ENCODE results near the gene DIP2C.

DIP2C gene

DNA sequence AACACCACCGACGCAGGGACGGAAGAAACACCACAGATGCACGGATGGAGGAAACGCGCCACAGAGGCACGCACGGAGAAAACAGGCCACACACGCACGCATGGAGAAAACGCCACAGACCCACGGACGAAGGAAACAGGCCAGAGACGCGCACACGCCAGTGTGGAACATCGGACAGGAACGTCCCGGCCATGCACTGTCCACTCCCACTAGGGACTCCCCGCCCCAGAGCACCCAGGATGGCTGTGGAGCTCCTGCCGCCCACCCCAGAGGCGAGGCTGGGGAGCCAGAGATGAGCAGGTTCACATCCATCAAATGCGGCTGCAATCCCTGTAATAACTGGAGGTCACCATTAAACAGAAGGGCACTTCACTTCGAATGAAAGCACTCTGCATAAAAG, 17.3 kb downstream of the DIP2C start:
- no peak overlapping the region for H3K4me2 ChIP-seq (ENCODE audit: low read length)
- H3K23ac ChIP-seq (ENCODE audit: low read length), result no peak overlapping the region
- no peak overlapping the region for H4K12ac ChIP-seq (ENCODE audit: low read depth, low read length)
- no CpG with 5 or more reads among the region's 24 CpGs for WGBS (ENCODE audit: extremely low coverage, insufficient coverage, insufficient read length)
- no peaks in the 10 kb centered on the region for H3K36me3 ChIP-seq (ENCODE audit: control insufficient read depth in 1 of 2, insufficient read depth in 2 of 2, low read length in 2 of 2)
- H4K8ac ChIP-seq (ENCODE audit: low read depth, low read length), result no peak overlapping the region
- H3K9me3 ChIP-seq (ENCODE audit: insufficient read depth, low read depth, low read length), result peaks cover 15% of the 10 kb centered on the region
- H3K79me2 ChIP-seq (ENCODE audit: control insufficient read depth, insufficient read depth, low read length, poor library complexity), result no peaks in the 10 kb centered on the region
- no peak overlapping the region for H3K4me3 ChIP-seq (ENCODE audit: low read depth, low read length)
- H2BK120ac ChIP-seq (ENCODE audit: insufficient read depth, low read length, poor library complexity), result no peak overlapping the region
- no peaks in the 10 kb centered on the region for H3K27me3 ChIP-seq (ENCODE audit: insufficient read depth, low read length)
- H3K14ac ChIP-seq (ENCODE audit: low read length), result no peak overlapping the region
- H3K18ac ChIP-seq (ENCODE audit: low read length), result no peak overlapping the region
- H3K4me1 ChIP-seq (ENCODE audit: control insufficient read depth in 1 of 2, insufficient read depth in 2 of 2, low read length in 2 of 2), result no peaks in the 10 kb centered on the region
- no peak overlapping the region for H3K4ac ChIP-seq (ENCODE audit: low read depth, low read length)
- no peaks in the 10 kb centered on the region for H3K79me1 ChIP-seq (ENCODE audit: low read length)
- no peak overlapping the region for H2AFZ ChIP-seq (ENCODE audit: insufficient read depth, low read length, poor library complexity)
- no peak overlapping the region for H2BK5ac ChIP-seq (ENCODE audit: low read depth, low read length, poor library complexity)
- H2AK5ac ChIP-seq (ENCODE audit: low read length), result no peak overlapping the region
- H4K91ac ChIP-seq (ENCODE audit: low read depth, low read length), result no peak overlapping the region
- no peak overlapping the region for H3K9ac ChIP-seq (ENCODE audit: low read length)
- H3K27ac ChIP-seq (ENCODE audit: low read depth, low read length), result no peak overlapping the region
- no peak for DNase-seq
- no peak overlapping the region for H2BK12ac ChIP-seq (ENCODE audit: low read length)

GRCh38 chr10:670990-671389, 18.5 kb downstream of the DIP2C start:
- Histone ChIP-seq H3K18ac (ENCODE audit: low read length) (no peak overlapping the region), H3K9me3 (ENCODE audit: insufficient read depth, low read depth, low read length) (peaks cover 16% of the 10 kb centered on the region), H3K4ac (ENCODE audit: low read depth, low read length) (no peak overlapping the region), H2AK5ac (ENCODE audit: low read length) (no peak overlapping the region), H2AFZ (ENCODE audit: insufficient read depth, low read length, poor library complexity) (no peak overlapping the region), H3K4me3 (ENCODE audit: low read depth, low read length) (no peak overlapping the region), H2BK12ac (ENCODE audit: low read length) (no peak overlapping the region), H3K79me1 (ENCODE audit: low read length) (no peaks in the 10 kb centered on the region), H2BK5ac (ENCODE audit: low read depth, low read length, poor library complexity) (no peak overlapping the region), H3K36me3 (ENCODE audit: control insufficient read depth in 1 of 2, insufficient read depth in 2 of 2, low read length in 2 of 2) (no peaks in the 10 kb centered on the region), H3K14ac (ENCODE audit: low read length) (no peak overlapping the region), H3K23ac (ENCODE audit: low read length) (no peak overlapping the region), H2BK120ac (ENCODE audit: insufficient read depth, low read length, poor library complexity) (no peak overlapping the region), H3K79me2 (ENCODE audit: control insufficient read depth, insufficient read depth, low read length, poor library complexity) (no peaks in the 10 kb centered on the region), H3K27ac (ENCODE audit: low read depth, low read length) (no peak overlapping the region), H3K27me3 (ENCODE audit: insufficient read depth, low read length) (no peaks in the 10 kb centered on the region), H4K12ac (ENCODE audit: low read depth, low read length) (no peak overlapping the region), H3K9ac (ENCODE audit: low read length) (no peak overlapping the region), H4K91ac (ENCODE audit: low read depth, low read length) (no peak overlapping the region), H4K8ac (ENCODE audit: low read depth, low read length) (no peak overlapping the region), H3K4me2 (ENCODE audit: low read length) (no peak overlapping the region), H3K4me1 (ENCODE audit: control insufficient read depth in 1 of 2, insufficient read depth in 2 of 2, low read length in 2 of 2) (no peaks in the 10 kb centered on the region)
- peak in 1 of 2 donors; percentile 33 for DNase-seq
- no CpG with 5 or more reads among the region's 26 CpGs for WGBS (ENCODE audit: extremely low coverage, insufficient coverage, insufficient read length)

- H3K23ac ChIP-seq (ENCODE audit: low read length), result peak overlapping the region; percentile 31
- no peak overlapping the region for H3K14ac ChIP-seq (ENCODE audit: low read length)
- H3K18ac ChIP-seq (ENCODE audit: low read length), result no peak overlapping the region
- H3K27me3 ChIP-seq (ENCODE audit: insufficient read depth, low read length), result no peaks in the 10 kb centered on the region
- H3K4me3 ChIP-seq (ENCODE audit: low read depth, low read length), result peak overlapping the region; percentile 58
- no peaks in the 10 kb centered on the region for H3K79me1 ChIP-seq (ENCODE audit: low read length)
- no peak overlapping the region for H4K8ac ChIP-seq (ENCODE audit: low read depth, low read length)
- H3K4me2 ChIP-seq (ENCODE audit: low read length), result no peak overlapping the region
- peak overlapping the region; percentile 28 for H3K9ac ChIP-seq (ENCODE audit: low read length)
- H3K36me3 ChIP-seq (ENCODE audit: control insufficient read depth in 1 of 2, insufficient read depth in 2 of 2, low read length in 2 of 2), result no peaks in the 10 kb centered on the region
- no peak overlapping the region for H2BK120ac ChIP-seq (ENCODE audit: insufficient read depth, low read length, poor library complexity)
- no peaks in the 10 kb centered on the region for H3K79me2 ChIP-seq (ENCODE audit: control insufficient read depth, insufficient read depth, low read length, poor library complexity)
- no peak overlapping the region for H2BK5ac ChIP-seq (ENCODE audit: low read depth, low read length, poor library complexity)
- no CpG with 5 or more reads among the region's 19 CpGs for WGBS (ENCODE audit: extremely low coverage, insufficient coverage, insufficient read length)
- no peak overlapping the region for H4K91ac ChIP-seq (ENCODE audit: low read depth, low read length)
- no peaks in the 10 kb centered on the region for H3K4me1 ChIP-seq (ENCODE audit: control insufficient read depth in 1 of 2, insufficient read depth in 2 of 2, low read length in 2 of 2)
- no peak overlapping the region for H3K27ac ChIP-seq (ENCODE audit: low read depth, low read length)
- H2AK5ac ChIP-seq (ENCODE audit: low read length), result no peak overlapping the region
- H3K9me3 ChIP-seq (ENCODE audit: insufficient read depth, low read depth, low read length), result peaks cover 16% of the 10 kb centered on the region
- H4K12ac ChIP-seq (ENCODE audit: low read depth, low read length), result no peak overlapping the region
- no peak overlapping the region for H2AFZ ChIP-seq (ENCODE audit: insufficient read depth, low read length, poor library complexity)
- no peak overlapping the region for H3K4ac ChIP-seq (ENCODE audit: low read depth, low read length)
- no peak for DNase-seq
- H2BK12ac ChIP-seq (ENCODE audit: low read length), result no peak overlapping the region
Measured at GRCh38 chr10:670038-670437, 19.4 kb downstream of the DIP2C start.

DNA sequence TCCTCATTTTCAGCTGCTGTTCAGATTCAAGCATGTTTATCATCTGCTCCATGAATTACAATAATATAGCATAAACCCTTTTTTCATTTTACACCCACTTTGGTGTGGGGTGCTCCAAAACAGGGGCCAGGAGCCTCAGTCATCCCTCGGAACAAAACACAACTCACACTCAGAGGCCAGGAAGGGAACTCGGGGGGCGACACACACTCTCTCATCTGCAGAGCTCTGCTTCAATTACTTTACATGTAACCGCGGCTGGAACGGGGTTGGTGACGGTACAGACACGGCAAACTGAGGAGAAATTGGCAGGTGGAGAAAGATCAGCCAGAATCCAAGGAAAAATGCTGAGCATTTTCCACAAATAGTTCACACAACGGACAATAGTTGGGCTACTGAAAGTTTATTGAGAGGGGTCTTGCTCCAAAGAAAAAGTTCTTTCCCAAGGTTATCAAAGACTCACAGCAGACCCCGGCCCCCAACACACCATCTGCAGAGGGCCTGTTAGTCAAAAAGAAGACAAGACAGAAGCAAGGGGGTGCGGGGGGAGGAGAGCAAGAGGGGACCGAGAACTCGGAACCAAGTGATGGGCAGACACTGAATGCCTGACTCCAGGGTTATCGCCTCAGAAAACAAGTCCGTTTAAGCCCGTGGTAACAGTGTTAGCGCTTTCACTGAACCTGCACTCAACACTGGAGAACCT, 20.5 kb downstream of the DIP2C start:
- H2BK5ac ChIP-seq (ENCODE audit: low read depth, low read length, poor library complexity), result no peak overlapping the region
- WGBS (ENCODE audit: extremely low coverage, insufficient coverage, insufficient read length), result no CpG with 5 or more reads among the region's 17 CpGs
- no peaks in the 10 kb centered on the region for H3K27me3 ChIP-seq (ENCODE audit: insufficient read depth, low read length)
- no peak overlapping the region for H2BK120ac ChIP-seq (ENCODE audit: insufficient read depth, low read length, poor library complexity)
- H2AFZ ChIP-seq (ENCODE audit: insufficient read depth, low read length, poor library complexity), result no peak overlapping the region
- H3K4me1 ChIP-seq (ENCODE audit: control insufficient read depth in 1 of 2, insufficient read depth in 2 of 2, low read length in 2 of 2), result no peaks in the 10 kb centered on the region
- H2AK5ac ChIP-seq (ENCODE audit: low read length), result no peak overlapping the region
- H4K12ac ChIP-seq (ENCODE audit: low read depth, low read length), result no peak overlapping the region
- H4K8ac ChIP-seq (ENCODE audit: low read depth, low read length), result no peak overlapping the region
- H3K4ac ChIP-seq (ENCODE audit: low read depth, low read length), result no peak overlapping the region
- no peak overlapping the region for H2BK12ac ChIP-seq (ENCODE audit: low read length)
- DNase-seq, result no peak
- no peak overlapping the region for H3K23ac ChIP-seq (ENCODE audit: low read length)
- no peak overlapping the region for H4K91ac ChIP-seq (ENCODE audit: low read depth, low read length)
- H3K14ac ChIP-seq (ENCODE audit: low read length), result no peak overlapping the region
- no peak overlapping the region for H3K9ac ChIP-seq (ENCODE audit: low read length)
- no peak overlapping the region for H3K4me2 ChIP-seq (ENCODE audit: low read length)
- no peak overlapping the region for H3K4me3 ChIP-seq (ENCODE audit: low read depth, low read length)
- H3K79me1 ChIP-seq (ENCODE audit: low read length), result no peaks in the 10 kb centered on the region
- H3K27ac ChIP-seq (ENCODE audit: low read depth, low read length), result no peak overlapping the region
- no peaks in the 10 kb centered on the region for H3K79me2 ChIP-seq (ENCODE audit: control insufficient read depth, insufficient read depth, low read length, poor library complexity)
- no peak overlapping the region for H3K18ac ChIP-seq (ENCODE audit: low read length)
- peaks cover 16% of the 10 kb centered on the region for H3K9me3 ChIP-seq (ENCODE audit: insufficient read depth, low read depth, low read length)
- H3K36me3 ChIP-seq (ENCODE audit: control insufficient read depth in 1 of 2, insufficient read depth in 2 of 2, low read length in 2 of 2), result no peaks in the 10 kb centered on the region

All from trophoblast cell (in vitro differentiated cells and primary cell).